A549 treated with GW870086 at 1 μM for 4 hours (cell line): ENCODE measurements around the gene ZNF35. TPM values are rescaled to one million over a fixed set of nuclear protein-coding genes. Genes with fewer than 3 reads are reported as not detected.

Experiments used
- total RNA-seq: library from RNA; stranded (reverse); fragments of 200-300 nt; extraction: Qiagen RNA extraction; gene quantifications from 5 replicates; pipeline ENCODE4 v1.2.3, GENCODE V29; 2022; ENCODE audit warnings: low read depth

ZNF35 gene
- total RNA-seq = 6.1 to 7.0 TPM (median 6.5 TPM) in 5 replicates

GRCh38 chr3:44648564-44649229 lies at the start of gene ZNF35:
ZNF35 (plus strand) TSS chr3:44648732; CDS start chr3:44651068, 2,336 bp downstream.

GRCh38 chr3:44624749-44625480 lies 23.6 kb upstream of the ZNF35 start, which contains the start of gene ZNF197:
ZNF197 (plus strand) TSS chr3:44625036; CDS start chr3:44629155, 4,119 bp downstream.

Other genes with a start within 250 kb of the ZNF35 start
- gene ZNF445, start 171.1 kb upstream of the ZNF35 start, total RNA-seq = 1.7 to 2.9 TPM (median 2.8 TPM) in 5 replicates
- gene ZKSCAN7, start 93.5 kb upstream of the ZNF35 start, total RNA-seq = not detected in 5 replicates
- not detected in 5 replicates for gene ZNF660, start 63.8 kb upstream of the ZNF35 start, total RNA-seq
- 1.1 to 2.3 TPM (median 1.8 TPM) in 5 replicates for gene ZNF197, start 23.7 kb upstream of the ZNF35 start, total RNA-seq
- gene ZNF502, start 63.9 kb downstream of the ZNF35 start, total RNA-seq = 1.3 to 1.9 TPM (median 1.6 TPM) in 5 replicates
- not detected in 5 replicates for gene ZNF501, start 80.9 kb downstream of the ZNF35 start, total RNA-seq
- gene KIAA1143, start 112.9 kb downstream of the ZNF35 start, total RNA-seq = 10.7 to 17.8 TPM (median 16.8 TPM) in 5 replicates
- 7.8 to 10.0 TPM (median 9.2 TPM) in 5 replicates for gene KIF15, start 113.1 kb downstream of the ZNF35 start, total RNA-seq
- gene TMEM42, start 213.2 kb downstream of the ZNF35 start, total RNA-seq = 7.3 to 11.4 TPM (median 10.5 TPM) in 5 replicates
- 0.10 to 0.20 TPM (median 0.17 TPM) in 5 replicates for gene TGM4, start 225.9 kb downstream of the ZNF35 start, total RNA-seq